Measurements from ENCODE around the gene BBOF1. TPM values are rescaled to one million over a fixed set of nuclear protein-coding genes. Genes with fewer than 3 reads are reported as not detected.

Gene BBOF1
- total RNA-seq, 1 experiment from 2014 or later, result 4.0 TPM

DNA sequence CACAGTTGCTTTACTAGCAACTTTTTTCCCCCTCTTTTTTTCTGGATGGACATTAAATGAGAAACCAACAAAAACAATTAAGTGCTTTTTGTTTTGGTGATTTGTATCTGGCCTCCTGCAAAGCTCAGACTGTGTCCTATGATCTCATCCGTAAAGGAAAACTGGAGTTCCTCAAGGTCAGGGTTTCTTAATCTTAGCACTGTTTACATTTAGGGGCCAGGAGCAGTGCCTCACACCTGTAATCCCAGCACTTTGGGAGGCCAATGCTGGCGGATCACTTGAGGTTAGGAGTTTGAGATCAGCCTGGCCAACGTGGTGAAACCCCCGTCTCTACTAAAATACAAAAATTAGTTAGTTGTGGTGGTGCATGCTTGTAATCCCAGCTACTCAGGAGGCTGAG, 28.1 kb upstream of the BBOF1 start:
- BruUV-seq (replicated peaks), result no TSS peak
- H3K27me3 ChIP-seq (ENCODE audit: insufficient read depth, low read length), result no peaks in the 10 kb centered on the region
- no peaks in the 10 kb centered on the region for H3K9me3 ChIP-seq (ENCODE audit: control insufficient read depth in 1 of 2, insufficient read depth in 1 of 2, low read depth in 1 of 2, low read length in 2 of 2)
- intact Hi-C loops (cut with micrococcal nuclease), result no loop called here
- H2AFZ ChIP-seq (ENCODE audit: low read depth, low read length, poor library complexity, severe bottlenecking), result no peak overlapping the region
- POLR2A ChIA-PET, result no interaction called here
- no peaks in the 10 kb centered on the region for H3K4me1 ChIP-seq (ENCODE audit: control insufficient read depth in 1 of 2, insufficient read depth in 2 of 2, low read length in 2 of 2)
- no peaks in the 10 kb centered on the region for H3K79me2 ChIP-seq (ENCODE audit: insufficient read depth, low read length)
- no peak overlapping the region for H3K4me2 ChIP-seq (ENCODE audit: low read length)
- H3K9me2 ChIP-seq (ENCODE audit: insufficient read depth), result no peaks in the 10 kb centered on the region
- no peak overlapping the region for H3K4me3 ChIP-seq (replicated peaks in 1 of 2; ENCODE audit: low read depth in 1 of 2, low read length in 2 of 2)
- RAD21 ChIA-PET (ENCODE audit: low non-redundant PET in 1 of 2, low total read pairs in 2 of 2, uncharacterized antibody in 2 of 2, unreplicated experiment in 2 of 2), result no interaction called here
- TF ChIP-seq SRF (IDR thresholded peaks at IDR 0.05; ENCODE audit: low read depth), result no peak
- no peak for TF ChIP-seq EZH2 (IDR thresholded peaks at IDR 0.05)
- no peak for TF ChIP-seq FOSL1 (IDR thresholded peaks at IDR 0.05; ENCODE audit: low read depth)
- no peak for TF ChIP-seq ELF1 (IDR thresholded peaks at IDR 0.05; ENCODE audit: borderline replicate concordance, low read depth)
- TF ChIP-seq EGR1 (IDR thresholded peaks at IDR 0.05; ENCODE audit: low read depth), result no peak
- no peak for TF ChIP-seq SP1 (IDR thresholded peaks at IDR 0.05; ENCODE audit: low read depth)
- TF ChIP-seq, protein P1, sequence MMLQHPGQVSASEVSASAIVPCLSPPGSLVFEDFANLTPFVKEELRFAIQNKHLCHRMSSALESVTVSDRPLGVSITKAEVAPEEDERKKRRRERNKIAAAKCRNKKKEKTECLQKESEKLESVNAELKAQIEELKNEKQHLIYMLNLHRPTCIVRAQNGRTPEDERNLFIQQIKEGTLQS (IDR thresholded peaks at IDR 0.05), result no peak
- TF ChIP-seq ZFX (IDR thresholded peaks at IDR 0.05), result no peak
- no peak for TF ChIP-seq POLR2AphosphoS5 (IDR thresholded peaks at IDR 0.05; ENCODE audit: low read depth, low read length)
- TF ChIP-seq POLR2A (IDR thresholded peaks at IDR 0.05; ENCODE audit: borderline replicate concordance, extremely low read depth, insufficient read depth, insufficient read length), result no peak
- no peak for TF ChIP-seq YY1 (IDR thresholded peaks at IDR 0.05; ENCODE audit: extremely low read depth, insufficient replicate concordance, low read depth, low read length)
- no peak for TF ChIP-seq CBX3 (IDR thresholded peaks at IDR 0.05; ENCODE audit: low read depth)
- no peak for TF ChIP-seq TCF7L2 (IDR thresholded peaks at IDR 0.05; ENCODE audit: borderline replicate concordance, extremely low read depth, insufficient read depth, insufficient read length)
- TF ChIP-seq, protein P2, sequence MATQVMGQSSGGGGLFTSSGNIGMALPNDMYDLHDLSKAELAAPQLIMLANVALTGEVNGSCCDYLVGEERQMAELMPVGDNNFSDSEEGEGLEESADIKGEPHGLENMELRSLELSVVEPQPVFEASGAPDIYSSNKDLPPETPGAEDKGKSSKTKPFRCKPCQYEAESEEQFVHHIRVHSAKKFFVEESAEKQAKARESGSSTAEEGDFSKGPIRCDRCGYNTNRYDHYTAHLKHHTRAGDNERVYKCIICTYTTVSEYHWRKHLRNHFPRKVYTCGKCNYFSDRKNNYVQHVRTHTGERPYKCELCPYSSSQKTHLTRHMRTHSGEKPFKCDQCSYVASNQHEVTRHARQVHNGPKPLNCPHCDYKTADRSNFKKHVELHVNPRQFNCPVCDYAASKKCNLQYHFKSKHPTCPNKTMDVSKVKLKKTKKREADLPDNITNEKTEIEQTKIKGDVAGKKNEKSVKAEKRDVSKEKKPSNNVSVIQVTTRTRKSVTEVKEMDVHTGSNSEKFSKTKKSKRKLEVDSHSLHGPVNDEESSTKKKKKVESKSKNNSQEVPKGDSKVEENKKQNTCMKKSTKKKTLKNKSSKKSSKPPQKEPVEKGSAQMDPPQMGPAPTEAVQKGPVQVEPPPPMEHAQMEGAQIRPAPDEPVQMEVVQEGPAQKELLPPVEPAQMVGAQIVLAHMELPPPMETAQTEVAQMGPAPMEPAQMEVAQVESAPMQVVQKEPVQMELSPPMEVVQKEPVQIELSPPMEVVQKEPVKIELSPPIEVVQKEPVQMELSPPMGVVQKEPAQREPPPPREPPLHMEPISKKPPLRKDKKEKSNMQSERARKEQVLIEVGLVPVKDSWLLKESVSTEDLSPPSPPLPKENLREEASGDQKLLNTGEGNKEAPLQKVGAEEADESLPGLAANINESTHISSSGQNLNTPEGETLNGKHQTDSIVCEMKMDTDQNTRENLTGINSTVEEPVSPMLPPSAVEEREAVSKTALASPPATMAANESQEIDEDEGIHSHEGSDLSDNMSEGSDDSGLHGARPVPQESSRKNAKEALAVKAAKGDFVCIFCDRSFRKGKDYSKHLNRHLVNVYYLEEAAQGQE (IDR thresholded peaks at IDR 0.05; ENCODE audit: low read depth), result no peak
- TF ChIP-seq CEBPB (IDR thresholded peaks at IDR 0.05; ENCODE audit: low read depth), result no peak
- TF ChIP-seq, protein P3, sequence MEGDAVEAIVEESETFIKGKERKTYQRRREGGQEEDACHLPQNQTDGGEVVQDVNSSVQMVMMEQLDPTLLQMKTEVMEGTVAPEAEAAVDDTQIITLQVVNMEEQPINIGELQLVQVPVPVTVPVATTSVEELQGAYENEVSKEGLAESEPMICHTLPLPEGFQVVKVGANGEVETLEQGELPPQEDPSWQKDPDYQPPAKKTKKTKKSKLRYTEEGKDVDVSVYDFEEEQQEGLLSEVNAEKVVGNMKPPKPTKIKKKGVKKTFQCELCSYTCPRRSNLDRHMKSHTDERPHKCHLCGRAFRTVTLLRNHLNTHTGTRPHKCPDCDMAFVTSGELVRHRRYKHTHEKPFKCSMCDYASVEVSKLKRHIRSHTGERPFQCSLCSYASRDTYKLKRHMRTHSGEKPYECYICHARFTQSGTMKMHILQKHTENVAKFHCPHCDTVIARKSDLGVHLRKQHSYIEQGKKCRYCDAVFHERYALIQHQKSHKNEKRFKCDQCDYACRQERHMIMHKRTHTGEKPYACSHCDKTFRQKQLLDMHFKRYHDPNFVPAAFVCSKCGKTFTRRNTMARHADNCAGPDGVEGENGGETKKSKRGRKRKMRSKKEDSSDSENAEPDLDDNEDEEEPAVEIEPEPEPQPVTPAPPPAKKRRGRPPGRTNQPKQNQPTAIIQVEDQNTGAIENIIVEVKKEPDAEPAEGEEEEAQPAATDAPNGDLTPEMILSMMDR (IDR thresholded peaks at IDR 0.05 in 2 of 3, conservative IDR thresholded peaks at IDR 0.05 in 1 of 3; ENCODE audit: borderline replicate concordance in 1 of 3, insufficient read depth in 1 of 3, low read depth in 2 of 3, low read length in 2 of 3), result no peak
- TF ChIP-seq EZH2phosphoT487 (IDR thresholded peaks at IDR 0.05; ENCODE audit: borderline replicate concordance), result no peak
- TF ChIP-seq, protein P4, sequence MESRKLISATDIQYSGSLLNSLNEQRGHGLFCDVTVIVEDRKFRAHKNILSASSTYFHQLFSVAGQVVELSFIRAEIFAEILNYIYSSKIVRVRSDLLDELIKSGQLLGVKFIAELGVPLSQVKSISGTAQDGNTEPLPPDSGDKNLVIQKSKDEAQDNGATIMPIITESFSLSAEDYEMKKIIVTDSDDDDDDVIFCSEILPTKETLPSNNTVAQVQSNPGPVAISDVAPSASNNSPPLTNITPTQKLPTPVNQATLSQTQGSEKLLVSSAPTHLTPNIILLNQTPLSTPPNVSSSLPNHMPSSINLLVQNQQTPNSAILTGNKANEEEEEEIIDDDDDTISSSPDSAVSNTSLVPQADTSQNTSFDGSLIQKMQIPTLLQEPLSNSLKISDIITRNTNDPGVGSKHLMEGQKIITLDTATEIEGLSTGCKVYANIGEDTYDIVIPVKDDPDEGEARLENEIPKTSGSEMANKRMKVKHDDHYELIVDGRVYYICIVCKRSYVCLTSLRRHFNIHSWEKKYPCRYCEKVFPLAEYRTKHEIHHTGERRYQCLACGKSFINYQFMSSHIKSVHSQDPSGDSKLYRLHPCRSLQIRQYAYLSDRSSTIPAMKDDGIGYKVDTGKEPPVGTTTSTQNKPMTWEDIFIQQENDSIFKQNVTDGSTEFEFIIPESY (IDR thresholded peaks at IDR 0.05; ENCODE audit: extremely low read depth, insufficient replicate concordance, low read length), result no peak
- TF ChIP-seq SIN3A (IDR thresholded peaks at IDR 0.05; ENCODE audit: low read depth), result no peak
- no peak for DNase-seq (ENCODE audit: low read depth, low spot score)
- ATAC-seq, result no peak
- H4K20me1 ChIP-seq (ENCODE audit: insufficient read depth), result no peaks in the 10 kb centered on the region
- H3K36me3 ChIP-seq (ENCODE audit: control insufficient read depth in 1 of 2, insufficient read depth in 2 of 2, low read length in 2 of 2), result peaks cover 0 to 7% of the 10 kb centered on the region in 2 experiments; a peak in 2 of 4 replicates
- no peak overlapping the region for H3K9ac ChIP-seq (ENCODE audit: low read length)
- CTCF ChIA-PET, result no interaction called here
- no peak overlapping the region for H3K27ac ChIP-seq (ENCODE audit: low read depth, low read length)
